Left colon (tissue), 2 donors: Measurements from ENCODE around the gene KRTAP10-12. TPM values are rescaled to one million over a fixed set of nuclear protein-coding genes. Genes with fewer than 3 reads are reported as not detected.
A peak's percentile ranks its signal among the peaks of the same experiment; 100 is the strongest.

Experiments used
- ATAC-seq: fragments of 200-7000 bp; cut with Tn5 transposase; one replicate; pipeline ENCODE4 v1.9.1; 2020; ENCODE audit warnings: mild to moderate bottlenecking, moderate library complexity
- DNase-seq, 2 donors: peaks; one replicate each; pipeline ENCODE4 v3.0.0-alpha.2; 2020
- intact Hi-C, 2 donors: fragments of 100-400 bp; cut with DNase I in 1 of 2; cut with micrococcal nuclease in 1 of 2; formaldehyde crosslinking; loops; one replicate each; pipeline versions ENCODE4 v1.11.2 to v1.14.0; 2022; cut with DNase I, micrococcal nuclease
- total RNA-seq, 2 donors: library from RNA; stranded (reverse); fragmentation: NEBNext Ultra II Directional; extraction: Animal tissue kit (Norgen Biotek cat#: 25700); gene quantifications; one replicate each; pipeline ENCODE4 v1.2.1, GENCODE V29; 2021
- donor health status: DM: no; HTN: no; CAD: no.
- donor health status: DM: yes; HTN: yes; CAD: no.

Gene KRTAP10-12
- total RNA-seq, 2 donors from 2014 or later = not detected

- DNase-seq (no peak), ATAC-seq (no peak)
- intact Hi-C loops = no loop called here
Observed at GRCh38 chr21:44724926-44725325, 28.0 kb downstream of the KRTAP10-12 start.

DNA sequence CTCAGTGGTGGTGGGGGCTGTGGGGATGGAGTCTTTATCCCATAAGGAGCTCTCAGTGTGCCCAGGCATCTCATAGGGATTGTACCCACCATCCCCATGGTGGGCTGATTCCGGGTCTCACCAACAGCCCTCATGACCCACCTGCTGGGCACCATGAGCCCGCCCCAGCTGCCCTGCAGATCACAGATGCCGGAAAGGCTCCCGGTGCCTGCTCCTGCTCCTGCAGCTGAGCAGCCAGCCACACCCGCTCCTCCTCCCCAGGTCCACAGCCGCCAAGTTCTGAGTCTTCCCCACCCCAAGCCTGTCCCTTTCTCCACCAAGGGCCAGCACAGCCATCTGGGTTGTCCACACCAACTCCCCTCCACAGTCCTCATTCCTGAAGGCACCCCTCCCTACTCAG lies 29.9 kb downstream of the KRTAP10-12 start:
- ATAC-seq = no peak
- intact Hi-C loops = no loop called here
- DNase-seq = no peak

DNA sequence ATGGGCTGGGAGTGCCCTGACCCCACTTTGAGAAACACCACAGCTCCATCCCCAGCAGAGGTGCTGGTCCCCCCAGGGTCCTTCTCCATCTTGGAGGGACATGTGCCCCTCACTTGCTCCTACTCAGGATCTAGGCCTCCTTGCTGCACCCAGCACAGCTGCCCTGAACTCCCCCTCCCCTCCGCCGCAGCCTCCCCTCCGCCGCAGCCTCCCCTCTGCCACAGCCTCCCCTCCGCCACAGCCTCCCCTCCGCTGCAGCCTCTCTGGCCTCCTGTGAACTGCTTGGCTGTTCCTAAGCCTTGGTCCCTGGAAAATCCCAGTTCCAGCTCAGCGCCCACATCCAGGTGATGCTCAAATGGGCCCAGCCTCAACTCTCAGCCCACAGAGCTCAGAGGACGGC lies 30.3 kb downstream of the KRTAP10-12 start:
- DNase-seq (no peak), ATAC-seq (no peak)
- intact Hi-C loops = no loop called here

DNA sequence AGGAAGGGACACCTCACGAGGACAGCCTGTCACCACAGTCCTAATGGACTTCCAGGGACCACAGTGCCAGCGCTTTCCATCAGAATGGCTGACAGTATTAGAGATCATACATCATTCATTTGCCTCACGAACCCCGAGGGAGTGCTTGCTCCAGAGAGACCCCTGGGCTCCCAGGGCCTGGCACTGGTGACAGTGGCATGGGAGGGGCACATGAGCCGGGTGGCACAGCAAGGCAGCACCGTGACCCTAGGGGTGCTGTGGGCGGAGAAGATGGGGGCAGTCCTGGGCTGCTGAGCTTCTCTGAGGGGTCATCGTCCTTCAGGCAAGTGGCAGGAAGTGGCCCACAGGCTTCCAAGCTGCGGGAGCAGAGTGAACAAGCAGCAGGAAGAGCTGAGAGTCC lies 30.8 kb downstream of the KRTAP10-12 start:
- no peak for DNase-seq
- ATAC-seq = no peak
- intact Hi-C loops = no loop called here

DNA sequence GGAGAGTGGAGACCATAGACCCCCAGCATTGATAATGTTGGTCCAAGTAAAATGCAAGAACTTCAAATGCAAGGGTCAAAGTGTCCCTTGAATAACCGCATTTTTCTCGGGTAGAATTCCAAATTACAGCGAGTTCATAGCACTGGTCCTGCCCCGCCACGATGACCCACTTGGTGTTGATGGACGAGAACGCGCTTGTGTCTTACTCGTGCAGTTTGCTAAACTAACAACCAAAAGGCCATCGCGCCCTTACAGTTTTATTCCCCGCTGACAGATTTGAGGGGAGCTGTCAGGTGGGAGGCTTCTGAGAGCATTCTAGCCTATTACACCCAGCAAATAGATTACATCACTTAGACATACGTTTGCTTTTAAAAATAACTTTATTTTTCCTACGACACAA lies 31.7 kb downstream of the KRTAP10-12 start:
- no peak for ATAC-seq
- no peak for DNase-seq
- intact Hi-C loops = no loop called here

DNA sequence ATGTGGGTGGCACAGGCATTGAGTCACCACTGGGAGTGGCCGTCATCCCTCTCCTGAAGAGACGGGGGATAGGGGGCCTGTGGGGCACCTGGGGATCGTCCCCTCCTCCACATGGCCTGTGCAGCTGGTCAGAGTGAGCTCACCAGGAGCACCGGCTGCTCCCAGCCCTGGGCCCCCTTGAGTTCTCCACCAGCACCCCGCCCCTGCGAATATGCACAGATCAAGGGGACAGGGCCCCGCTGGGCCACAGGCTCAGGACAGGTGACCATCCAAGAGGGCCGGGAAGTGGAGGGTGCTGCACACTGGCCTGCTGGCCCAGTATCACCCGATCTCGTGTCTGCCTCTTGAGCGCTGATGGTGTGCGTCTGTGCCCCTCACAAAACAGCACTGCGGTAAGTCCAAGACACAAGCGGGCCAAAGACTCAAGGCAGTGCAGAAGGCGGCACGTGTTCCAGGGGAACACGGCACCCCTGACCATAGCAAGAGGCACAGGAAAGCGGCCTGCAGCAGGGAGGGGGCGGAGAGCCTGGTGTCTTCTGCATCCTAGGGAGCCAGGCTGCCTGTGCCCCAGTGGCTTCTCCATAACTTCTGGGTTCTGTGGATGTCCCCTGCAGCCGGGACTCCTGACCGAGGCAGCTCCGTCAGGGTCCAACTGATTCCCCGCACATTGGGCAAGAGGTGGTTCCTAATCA lies 32.5 kb downstream of the KRTAP10-12 start:
- DNase-seq (no peak), ATAC-seq (no peak)
- intact Hi-C loops = no loop called here

DNA sequence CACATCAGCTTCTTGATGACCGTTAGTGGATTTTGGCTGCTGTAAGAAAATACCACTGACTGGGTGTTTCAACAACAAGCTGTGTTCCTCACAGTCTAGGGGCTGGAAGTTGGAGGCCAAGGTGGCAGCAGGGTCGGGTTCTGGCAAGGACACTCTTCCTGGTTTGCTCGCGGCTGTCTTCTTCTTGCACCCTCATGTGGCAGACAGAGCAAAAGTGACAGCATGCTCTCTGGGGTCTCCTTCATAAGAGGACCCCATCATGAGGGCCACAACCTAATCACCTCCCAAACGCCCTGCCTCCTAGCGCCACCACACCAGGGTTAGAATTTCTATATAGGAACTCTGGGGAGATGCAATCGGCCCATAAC lies 33.0 kb downstream of the KRTAP10-12 start:
- no peak for ATAC-seq
- no peak for DNase-seq
- intact Hi-C loops = no loop called here

DNA sequence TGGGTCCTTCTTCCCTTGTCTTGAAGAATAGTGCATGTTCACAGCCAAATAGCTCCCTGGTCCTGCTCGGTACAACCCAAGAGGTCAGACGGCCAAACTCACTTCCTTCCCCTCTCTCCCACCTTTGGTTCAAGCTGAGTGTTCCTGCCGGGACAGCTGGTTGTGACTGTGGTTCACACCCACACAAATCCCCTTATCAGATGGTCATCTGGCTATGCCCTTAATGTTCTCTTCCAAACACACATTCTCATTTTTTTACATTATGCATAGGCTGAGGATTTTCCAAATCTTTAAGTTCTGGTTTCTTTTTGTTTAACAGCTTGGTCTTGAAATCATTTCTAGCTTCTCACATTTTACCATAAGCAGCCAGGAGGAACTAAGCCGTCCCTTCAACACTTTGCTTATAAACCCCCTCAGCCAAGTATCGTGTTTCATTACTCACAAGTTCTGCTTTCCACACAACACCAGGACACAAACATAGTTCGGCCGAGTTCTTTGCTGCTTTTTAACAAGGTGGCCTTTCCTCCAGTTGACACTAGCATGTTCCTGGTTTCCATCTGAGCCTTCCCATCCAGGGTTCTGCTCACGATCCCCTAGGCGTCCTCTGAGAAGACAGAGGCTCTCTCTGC lies 34.1 kb downstream of the KRTAP10-12 start:
- intact Hi-C loops = no loop called here
- DNase-seq (no peak), ATAC-seq (no peak)

- no peak for ATAC-seq
- no peak for DNase-seq
- intact Hi-C loops = no loop called here
Observed at GRCh38 chr21:44732263-44732662, 35.3 kb downstream of the KRTAP10-12 start.

- DNase-seq (no peak), ATAC-seq (no peak)
- intact Hi-C loops = no loop called here
Observed at GRCh38 chr21:44732956-44733355, 36.0 kb downstream of the KRTAP10-12 start.

DNA sequence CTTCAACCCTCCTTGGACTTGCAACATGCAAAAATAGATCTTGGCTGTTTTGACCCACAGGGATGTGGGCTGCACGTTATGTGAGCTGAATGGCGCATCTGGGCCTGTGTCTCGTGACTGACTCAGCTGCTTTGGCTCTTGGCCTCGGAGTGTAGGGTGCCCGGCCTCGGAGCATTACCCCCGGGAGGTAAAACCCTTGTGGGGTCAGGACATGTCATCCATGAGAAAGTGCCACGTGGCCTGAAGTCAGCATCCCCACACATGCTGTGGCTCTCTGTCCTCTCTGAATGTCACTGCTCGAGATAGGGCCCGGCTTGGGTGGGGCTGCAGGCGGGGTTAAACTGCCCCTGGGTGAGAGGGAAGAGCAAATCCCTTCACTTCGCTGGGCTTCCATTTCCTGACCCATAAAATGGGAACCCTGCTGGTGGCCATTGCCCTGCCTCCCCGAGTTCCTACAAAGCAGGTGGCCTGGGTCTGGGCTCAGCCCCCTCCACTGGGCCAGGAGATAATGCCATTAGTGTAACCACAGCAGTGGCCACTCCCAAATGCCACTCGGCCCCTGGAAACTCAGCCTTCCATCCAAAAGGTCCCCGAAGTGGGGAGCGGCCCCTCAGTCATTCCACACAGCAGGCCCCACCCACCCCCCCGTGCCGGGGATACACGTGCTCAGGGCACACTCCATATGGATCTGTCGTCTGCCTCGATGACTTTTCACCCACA lies 37.2 kb downstream of the KRTAP10-12 start:
- DNase-seq (no peak), ATAC-seq (peak; percentile 47)
- intact Hi-C loops = no loop called here

DNA sequence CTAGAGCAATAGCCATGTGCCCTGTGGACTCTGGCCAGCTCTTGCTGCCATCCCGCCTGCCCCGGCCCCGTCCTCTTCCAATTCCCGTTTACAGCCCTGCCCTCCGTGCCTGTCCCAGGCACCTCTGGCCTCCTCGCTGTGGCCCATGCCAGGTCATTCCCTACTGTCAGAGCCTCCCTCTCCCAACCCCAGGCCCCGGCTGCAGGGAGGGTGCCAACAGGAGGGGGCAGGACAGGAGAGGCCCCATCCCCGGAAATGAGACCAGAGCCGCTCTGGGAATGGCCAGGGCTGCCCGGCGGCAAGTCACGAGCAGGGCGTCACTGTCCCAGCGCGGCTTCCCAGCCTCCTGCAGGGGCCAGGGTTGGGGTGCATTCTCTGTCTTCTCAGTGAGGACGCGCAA lies 37.9 kb downstream of the KRTAP10-12 start:
- ATAC-seq = no peak
- DNase-seq = no peak
- intact Hi-C loops = no loop called here

DNA sequence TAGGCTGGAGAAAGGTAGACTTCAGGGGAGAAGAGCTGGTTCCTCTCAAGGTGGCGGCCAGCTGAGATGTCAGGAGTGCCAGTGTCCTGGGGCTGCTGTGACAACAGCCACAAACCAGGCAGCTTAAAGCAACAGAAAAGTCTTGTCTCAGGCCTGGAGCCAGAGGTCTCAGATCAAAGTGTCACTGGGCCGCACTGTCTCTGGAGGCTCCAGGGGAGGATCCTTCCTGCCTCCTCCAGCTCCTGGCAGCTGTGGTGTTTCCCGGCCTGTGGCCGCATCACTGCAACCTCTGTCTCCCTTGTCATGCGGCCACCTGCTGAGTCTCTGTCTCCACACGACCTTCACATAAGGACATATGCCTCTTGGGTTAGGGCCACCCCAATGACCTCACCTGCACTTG lies 38.8 kb downstream of the KRTAP10-12 start:
- intact Hi-C loops = no loop called here
- DNase-seq (no peak), ATAC-seq (no peak)

- DNase-seq = peak; percentile 78 to 86
- ATAC-seq = peak; percentile 98
- intact Hi-C loops = no loop called here
Observed at GRCh38 chr21:44736291-44737004, 39.5 kb downstream of the KRTAP10-12 start.

DNA sequence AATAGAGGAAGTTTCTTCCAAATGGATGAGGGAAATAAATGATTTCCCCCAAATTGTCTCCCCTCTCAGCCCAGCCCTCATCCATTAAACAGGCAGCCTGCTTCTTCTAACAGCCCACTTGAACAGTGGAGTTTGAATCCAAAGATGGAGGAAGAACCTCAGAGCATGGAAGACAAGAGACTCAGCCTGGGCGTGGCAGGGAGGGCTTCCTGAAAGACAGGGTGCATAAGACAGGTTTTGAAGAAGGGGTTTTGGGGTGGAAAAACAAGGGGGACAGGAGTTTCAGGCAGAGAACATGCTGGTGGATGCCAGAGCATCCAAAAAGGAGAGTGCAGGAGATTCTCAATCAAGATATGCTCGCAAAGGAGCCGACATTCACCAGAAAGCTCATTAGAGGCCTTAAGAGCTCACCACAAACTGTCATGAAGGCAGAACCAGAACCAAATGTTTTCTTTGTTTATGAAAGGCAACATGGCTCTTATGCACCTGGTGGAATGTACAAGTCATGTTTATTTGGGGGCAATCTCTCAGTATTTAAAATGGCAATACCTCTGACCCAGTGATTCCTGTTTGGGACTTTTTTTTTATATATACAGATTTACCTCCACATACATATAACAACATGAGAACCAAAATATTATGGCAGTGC lies 40.9 kb downstream of the KRTAP10-12 start:
- intact Hi-C loops = no loop called here
- DNase-seq (no peak), ATAC-seq (no peak)

GRCh38 chr21:44738621-44739020 lies 41.6 kb downstream of the KRTAP10-12 start:
- DNase-seq = no peak
- intact Hi-C loops = no loop called here
- no peak for ATAC-seq

DNA sequence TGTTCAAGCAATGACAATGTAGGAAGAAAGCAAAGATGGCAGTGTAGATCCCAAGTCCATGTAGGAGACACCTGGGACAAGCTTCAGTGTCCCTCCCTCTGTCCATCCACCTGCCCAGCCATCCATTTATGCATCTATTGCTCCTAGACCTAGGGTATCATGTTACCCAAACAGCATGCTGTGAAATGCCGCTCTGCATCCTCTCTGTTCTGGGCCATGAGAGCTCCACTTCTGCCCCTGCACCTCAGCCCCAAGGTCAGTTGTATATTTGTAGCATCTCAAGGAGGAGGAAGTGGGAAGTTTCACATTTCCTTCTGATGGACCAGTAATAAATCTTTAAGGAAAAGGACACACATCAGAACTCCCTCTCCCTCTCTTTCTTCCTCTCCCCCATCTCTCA lies 42.3 kb downstream of the KRTAP10-12 start:
- intact Hi-C loops = no loop called here
- no peak for ATAC-seq
- no peak for DNase-seq

- ATAC-seq (no peak), DNase-seq (no peak)
- intact Hi-C loops = no loop called here
Observed at GRCh38 chr21:44740742-44741141, 43.8 kb downstream of the KRTAP10-12 start.

- DNase-seq (no peak), ATAC-seq (no peak)
- intact Hi-C loops = no loop called here
Observed at GRCh38 chr21:44741921-44742320, 44.9 kb downstream of the KRTAP10-12 start.
